Measurements from ENCODE around the gene BRSK1. TPM values are rescaled to one million over a fixed set of nuclear protein-coding genes. Genes with fewer than 3 reads are reported as not detected.

The BRSK1 gene
- total RNA-seq = 1 to 10 TPM; 7.3 to 7.5 TPM

GRCh38 chr19:55283548-55284377 is at the start of gene BRSK1:
BRSK1 (plus strand) TSS chr19:55283997; CDS start chr19:55284443, 446 bp downstream.
- ChIA-PET CTCF (interaction anchor here (1.7 to 4.8 kb wide), 2 partner anchors 8 to 18 kb away, joined by 7 to 34 read pairs; no protein-coding TSS in a partner anchor), POLR2A (interaction anchor here (1.2 kb wide), 2 partner anchors 14 to 25 kb away, joined by 3 to 5 read pairs; partner anchors contain the start of gene PPP6R1)
- H3K27me3 Mint-ChIP-seq (ENCODE audit: low read depth) = peaks cover 9% of the 10 kb centered on the region
- ATAC-seq = no peak
- no peaks in the 10 kb centered on the region for H3K9me3 Mint-ChIP-seq (ENCODE audit: insufficient read depth)
- H3K27ac Mint-ChIP-seq = peak within 1 kb of the TSS; percentile 62
- H3K36me3 Mint-ChIP-seq (ENCODE audit: low read depth) = peaks cover 3% of the 10 kb centered on the region
- peaks cover 33% of the 10 kb centered on the region for H3K4me1 Mint-ChIP-seq (ENCODE audit: low read depth)
- peak; percentile 66 for DNase-seq
- H3K4me3 Mint-ChIP-seq = no peak within 1 kb of the TSS

- H3K4me3 Mint-ChIP-seq = no peak overlapping the region
- ATAC-seq = no peak
- H3K27me3 Mint-ChIP-seq (ENCODE audit: low read depth) = no peaks in the 10 kb centered on the region
- H3K27ac Mint-ChIP-seq = no peak overlapping the region
- H3K4me1 Mint-ChIP-seq (ENCODE audit: low read depth) = peaks cover 3% of the 10 kb centered on the region
- H3K36me3 Mint-ChIP-seq (ENCODE audit: low read depth) = peaks cover 65% of the 10 kb centered on the region
- ChIA-PET POLR2A (interaction anchor here (0.8 kb wide), 1 partner anchor 50 kb away, joined by 3 read pairs; no protein-coding TSS in a partner anchor), CTCF (interaction anchor here (1.0 kb wide), 1 partner anchor 15 kb away, joined by 3 read pairs; no protein-coding TSS in a partner anchor)
- no peaks in the 10 kb centered on the region for H3K9me3 Mint-ChIP-seq (ENCODE audit: insufficient read depth)
- DNase-seq = no peak
Measured at GRCh38 chr19:55238030-55238429, 45.8 kb upstream of the BRSK1 start.

GRCh38 chr19:55239004-55239403 is 44.8 kb upstream of the BRSK1 start:
- Mint-ChIP-seq H3K9me3 (ENCODE audit: insufficient read depth) (no peaks in the 10 kb centered on the region), H3K27me3 (ENCODE audit: low read depth) (no peaks in the 10 kb centered on the region), H3K4me3 (no peak overlapping the region), H3K27ac (no peak overlapping the region), H3K36me3 (ENCODE audit: low read depth) (peaks cover 64% of the 10 kb centered on the region), H3K4me1 (ENCODE audit: low read depth) (peaks cover 3% of the 10 kb centered on the region)
- no peak for ATAC-seq
- no peak for DNase-seq
- CTCF ChIA-PET = no interaction called here
- POLR2A ChIA-PET = no interaction called here

DNA sequence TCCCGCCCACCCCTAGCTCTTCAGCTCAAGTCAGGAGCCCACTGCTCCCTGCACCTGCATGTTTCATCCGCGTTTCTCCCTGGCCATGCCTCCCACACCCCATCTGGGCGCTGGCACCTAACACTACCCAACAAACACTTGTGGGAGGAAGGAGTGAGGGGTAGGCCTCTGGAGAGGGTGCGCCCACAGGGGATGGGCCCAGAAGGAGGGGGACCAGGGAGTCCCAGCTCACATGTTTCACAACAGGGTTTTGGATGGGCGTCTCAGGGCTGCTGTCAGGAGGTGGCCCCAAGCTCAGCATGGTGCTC is 43.1 kb upstream of the BRSK1 start:
- ATAC-seq (no peak), DNase-seq (no peak)
- Mint-ChIP-seq H3K27ac (no peak overlapping the region), H3K36me3 (ENCODE audit: low read depth) (peaks cover 61% of the 10 kb centered on the region), H3K9me3 (ENCODE audit: insufficient read depth) (no peaks in the 10 kb centered on the region), H3K27me3 (ENCODE audit: low read depth) (no peaks in the 10 kb centered on the region), H3K4me3 (no peak overlapping the region), H3K4me1 (ENCODE audit: low read depth) (peaks cover 3% of the 10 kb centered on the region)
- ChIA-PET POLR2A (no interaction called here), CTCF (no interaction called here)

GRCh38 chr19:55241143-55241934 is 42.5 kb upstream of the BRSK1 start:
- ChIA-PET POLR2A (interaction anchor here (0.7 to 1.5 kb wide), 3 partner anchors 13 to 148 kb away, joined by 3 to 4 read pairs (median 4); no protein-coding TSS in a partner anchor), CTCF (no interaction called here)
- Mint-ChIP-seq H3K9me3 (ENCODE audit: insufficient read depth) (no peaks in the 10 kb centered on the region), H3K27ac (no peak overlapping the region), H3K36me3 (ENCODE audit: low read depth) (peaks cover 62% of the 10 kb centered on the region), H3K4me1 (ENCODE audit: low read depth) (peaks cover 3% of the 10 kb centered on the region), H3K27me3 (ENCODE audit: low read depth) (no peaks in the 10 kb centered on the region), H3K4me3 (no peak overlapping the region)
- ATAC-seq (no peak), DNase-seq (no peak)

GRCh38 chr19:55241935-55242464 is 41.8 kb upstream of the BRSK1 start:
- H3K27me3 Mint-ChIP-seq (ENCODE audit: low read depth) = no peaks in the 10 kb centered on the region
- no peak for DNase-seq
- H3K9me3 Mint-ChIP-seq (ENCODE audit: insufficient read depth) = no peaks in the 10 kb centered on the region
- peaks cover 3% of the 10 kb centered on the region for H3K4me1 Mint-ChIP-seq (ENCODE audit: low read depth)
- H3K36me3 Mint-ChIP-seq (ENCODE audit: low read depth) = peaks cover 55% of the 10 kb centered on the region
- ChIA-PET POLR2A (interaction anchor here (0.7 to 1.5 kb wide), 3 partner anchors 12 to 147 kb away, joined by 3 to 4 read pairs (median 4); no protein-coding TSS in a partner anchor), CTCF (no interaction called here)
- H3K4me3 Mint-ChIP-seq = no peak overlapping the region
- no peak for ATAC-seq
- no peak overlapping the region for H3K27ac Mint-ChIP-seq

- POLR2A ChIA-PET = interaction anchor here (1.5 kb wide), 1 partner anchor 11 kb away, joined by 4 read pairs; no protein-coding TSS in a partner anchor
- no peaks in the 10 kb centered on the region for H3K27me3 Mint-ChIP-seq (ENCODE audit: low read depth)
- peak overlapping the region; percentile 30 for H3K27ac Mint-ChIP-seq
- peaks cover 3% of the 10 kb centered on the region for H3K4me1 Mint-ChIP-seq (ENCODE audit: low read depth)
- ATAC-seq (no peak), DNase-seq (no peak)
- no peaks in the 10 kb centered on the region for H3K9me3 Mint-ChIP-seq (ENCODE audit: insufficient read depth)
- peaks cover 50% of the 10 kb centered on the region for H3K36me3 Mint-ChIP-seq (ENCODE audit: low read depth)
- H3K4me3 Mint-ChIP-seq = no peak overlapping the region
- CTCF ChIA-PET = no interaction called here
Measured at GRCh38 chr19:55242517-55242916, 41.3 kb upstream of the BRSK1 start.

DNA sequence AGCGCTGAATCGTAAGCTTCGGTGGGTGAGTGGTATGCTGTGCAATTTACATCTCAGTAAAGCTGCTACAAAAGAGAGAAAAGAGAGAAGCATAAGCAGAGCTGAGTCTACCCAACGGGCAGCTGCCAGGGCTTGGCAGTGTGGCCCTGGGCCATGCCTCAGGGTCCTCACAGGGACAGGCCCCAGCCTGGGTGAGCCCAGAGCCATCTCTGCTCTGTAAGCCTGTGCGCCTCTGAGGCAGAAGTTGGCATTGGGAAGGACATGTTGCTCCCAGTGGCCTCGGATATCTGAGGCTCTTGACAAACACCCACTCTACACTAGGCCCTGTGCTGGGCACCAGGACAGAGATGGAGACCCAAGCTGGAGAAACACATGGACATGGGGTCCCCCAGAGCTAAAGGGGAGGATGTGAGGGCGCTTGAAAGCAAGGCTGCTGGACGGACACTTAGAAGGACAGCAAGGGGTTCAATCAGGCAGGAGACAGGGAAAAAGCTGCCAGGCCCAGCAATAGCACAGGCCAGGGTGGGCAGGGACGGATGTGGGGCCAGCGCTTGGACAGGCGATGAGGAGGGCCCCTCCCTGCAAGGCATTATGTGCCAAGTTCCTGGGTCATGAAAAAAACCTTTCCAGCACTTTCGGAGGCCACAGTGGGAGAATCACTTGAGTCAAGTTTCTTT is 39.7 kb upstream of the BRSK1 start:
- no peak for DNase-seq
- Mint-ChIP-seq H3K36me3 (ENCODE audit: low read depth) (peaks cover 49% of the 10 kb centered on the region), H3K4me3 (no peak overlapping the region), H3K27ac (peak overlapping the region; percentile 20), H3K9me3 (ENCODE audit: insufficient read depth) (no peaks in the 10 kb centered on the region), H3K4me1 (ENCODE audit: low read depth) (peaks cover 16% of the 10 kb centered on the region), H3K27me3 (ENCODE audit: low read depth) (no peaks in the 10 kb centered on the region)
- CTCF ChIA-PET = interaction anchor here (0.7 kb wide), 1 partner anchor 13 kb away, joined by 3 read pairs; no protein-coding TSS in a partner anchor
- no peak for ATAC-seq
- POLR2A ChIA-PET = no interaction called here

GRCh38 chr19:55245236-55245904 is 38.4 kb upstream of the BRSK1 start:
- Mint-ChIP-seq H3K36me3 (ENCODE audit: low read depth) (peaks cover 44% of the 10 kb centered on the region), H3K4me3 (no peak overlapping the region), H3K27ac (no peak overlapping the region), H3K4me1 (ENCODE audit: low read depth) (peaks cover 17% of the 10 kb centered on the region), H3K27me3 (ENCODE audit: low read depth) (no peaks in the 10 kb centered on the region), H3K9me3 (ENCODE audit: insufficient read depth) (no peaks in the 10 kb centered on the region)
- no peak for ATAC-seq
- ChIA-PET POLR2A (interaction anchor here (0.7 to 1.9 kb wide), 2 partner anchors 10 to 14 kb away, joined by 3 to 7 read pairs; partner anchors contain the start of gene PPP6R1), CTCF (no interaction called here)
- no peak for DNase-seq

DNA sequence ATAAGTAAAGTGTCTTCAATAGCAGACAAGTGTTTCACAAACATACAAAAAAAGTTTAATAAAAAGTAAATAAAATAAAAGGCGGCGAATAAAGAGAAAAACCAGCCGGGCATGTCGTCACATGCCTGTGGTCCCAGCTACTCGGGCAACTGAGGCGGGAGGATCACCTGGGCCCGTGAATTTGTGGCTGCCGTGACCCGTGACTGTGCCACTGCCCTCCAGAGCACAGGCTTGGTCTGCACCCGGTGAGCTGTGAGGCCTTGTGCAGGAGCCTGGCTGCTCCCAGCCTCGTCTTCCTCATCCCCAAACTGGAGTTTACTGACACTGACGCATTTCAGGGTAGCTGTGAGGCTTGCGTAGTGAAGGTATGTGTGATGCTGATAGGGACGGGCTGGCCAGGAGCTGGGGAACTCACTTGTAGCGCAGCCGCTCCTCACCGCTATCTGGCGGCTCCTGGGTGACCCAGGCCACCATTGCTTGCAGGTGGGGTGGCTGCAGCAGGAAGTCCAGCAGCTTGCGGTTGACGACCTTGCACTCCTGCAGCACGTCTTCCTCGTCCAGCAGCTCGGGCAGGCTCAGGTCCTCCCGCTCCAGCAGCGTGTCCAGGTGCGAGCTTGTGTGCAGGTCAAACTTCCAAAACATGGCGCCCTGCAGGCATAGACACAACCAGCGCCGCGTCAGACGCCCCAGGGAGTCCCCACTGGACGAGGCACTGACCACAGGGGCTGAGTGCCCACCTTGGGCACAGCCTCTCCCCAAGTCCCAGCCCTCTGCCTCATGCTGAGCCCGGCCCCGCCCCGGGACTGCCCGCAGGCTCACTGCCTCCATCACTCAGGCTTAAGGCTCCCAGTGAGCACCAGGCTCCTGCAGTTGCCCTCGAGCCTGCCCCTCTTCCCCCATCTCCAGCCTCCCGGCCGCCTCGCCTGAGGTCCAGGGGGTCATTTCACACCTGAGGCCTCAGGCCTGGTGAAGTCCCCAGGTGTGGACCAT is 37.0 kb upstream of the BRSK1 start:
- ATAC-seq (no peak), DNase-seq (no peak)
- Mint-ChIP-seq H3K27ac (no peak overlapping the region), H3K36me3 (ENCODE audit: low read depth) (peaks cover 52% of the 10 kb centered on the region), H3K9me3 (ENCODE audit: insufficient read depth) (no peaks in the 10 kb centered on the region), H3K4me3 (no peak overlapping the region), H3K4me1 (ENCODE audit: low read depth) (peaks cover 31% of the 10 kb centered on the region), H3K27me3 (ENCODE audit: low read depth) (no peaks in the 10 kb centered on the region)
- CTCF ChIA-PET = no interaction called here
- POLR2A ChIA-PET = interaction anchor here (1.9 kb wide), 1 partner anchor 12 kb away, joined by 7 read pairs; the partner anchor contains the start of gene PPP6R1
